HCT116 (cell line): ENCODE data around the gene OSTF1. TPM values are rescaled to one million over a fixed set of nuclear protein-coding genes. Genes with fewer than 3 reads are reported as not detected.

Source experiments
- ATAC-seq: fragments of 200-7000 bp; cut with Tn5 transposase; 2 replicates; pipeline ENCODE4 v1.9.1; 2020; ENCODE audit warnings: mild to moderate bottlenecking, moderate library complexity
- BruUV-seq: library from RNA; stranded (reverse); fragments of 400-500 nt; replicated peaks from 2 replicates; lab custom pipeline; 2021; lab: Mats Ljungman, UMichigan
- CTCF ChIA-PET: fragments of 300-600 bp; sonication (Branson Sonifier 250); formaldehyde crosslinking; loops from one replicate; lab custom pipeline; 2021; ENCODE audit warnings: antibody characterized with exemption; lab: Charles Lee
- POLR2A ChIA-PET: fragments of 300-600, 350-600 bp; sonication (Branson Sonifier 250); formaldehyde crosslinking; loops from one replicate; lab custom pipeline; 2021; ENCODE audit warnings: antibody characterized with exemption; lab: Charles Lee
- RAD21 ChIA-PET, 2 experiments: fragments of 300-600 bp; sonication (Branson Sonifier 250); formaldehyde crosslinking; loops; one replicate each; lab custom pipeline; 2023; ENCODE audit warnings: low total read pairs in 2 of 2; ENCODE audit not compliant: uncharacterized antibody in 2 of 2, unreplicated experiment in 2 of 2, low non-redundant PET in 1 of 2; lab: Charles Lee
- DNase-seq: peaks from one replicate; pipeline ENCODE4 v3.0.0-alpha.2; 2010; ENCODE audit warnings: low read depth, low spot score
- H2AFZ ChIP-seq: fragments of 200-600 bp; shearing (Covaris generic), sonication (generic); 2 replicates; pipeline ENCODE4 v1.6.1; 2017; ENCODE audit warnings: low read depth, mixed run types, mixed read lengths, antibody characterized with exemption, low read length; ENCODE audit not compliant: poor library complexity, severe bottlenecking
- H3K27ac ChIP-seq: 2 replicates; pipeline ENCODE4 v1.5.1; 2012; ENCODE audit warnings: low read depth, low read length
- H3K27me3 ChIP-seq: fragments of 200-600 bp; sonication (generic); 2 replicates; pipeline ENCODE4 v1.6.1; 2016; ENCODE audit warnings: mixed run types, low read length, mixed read lengths; ENCODE audit not compliant: insufficient read depth
- H3K36me3 ChIP-seq, 2 experiments: fragments of 200-500 bp in 1 of 2; fragments of 200-600 bp in 1 of 2; sonication (Bioruptor generic) in 1 of 2; sonication (generic) in 1 of 2; 2 replicates each; pipeline versions ENCODE4 v1.5.1 to v1.6.1; 2014 to 2016; ENCODE audit warnings: low read length in 2 of 2, inconsistent platforms in 1 of 2, mixed read lengths in 1 of 2, mixed run types in 1 of 2; ENCODE audit not compliant: insufficient read depth in 2 of 2, control insufficient read depth in 1 of 2
- H3K4me1 ChIP-seq, 2 experiments: fragments of 200-600 bp in 1 of 2; sonication (generic) in 1 of 2; 2 replicates each; pipeline versions ENCODE4 v1.5.1 to v1.6.1; 2012 to 2017; ENCODE audit warnings: low read length in 2 of 2, inconsistent platforms in 1 of 2, mild to moderate bottlenecking in 1 of 2, mixed read lengths in 1 of 2, mixed run types in 1 of 2, moderate library complexity in 1 of 2; ENCODE audit not compliant: insufficient read depth in 2 of 2, control insufficient read depth in 1 of 2
- H3K4me2 ChIP-seq: fragments of 200-600 bp; sonication (generic); 2 replicates; pipeline ENCODE4 v1.6.1; 2017; ENCODE audit warnings: mixed run types, low read length, mixed read lengths
- H3K4me3 ChIP-seq, 2 experiments: fragments of 200-600 bp in 1 of 2; sonication (generic) in 1 of 2; replicated peaks in 1 of 2; 2 replicates each; pipeline ENCODE4 v1.5.1; 2011 to 2016; ENCODE audit warnings: low read length in 2 of 2, control low read depth in 1 of 2, low read depth in 1 of 2, mild to moderate bottlenecking in 1 of 2, mixed read lengths in 1 of 2, mixed run types in 1 of 2
- H3K79me2 ChIP-seq: fragments of 200-600 bp; sonication (generic); 2 replicates; pipeline ENCODE4 v1.6.1; 2017; ENCODE audit warnings: mild to moderate bottlenecking, mixed run types, low read length, moderate library complexity, mixed read lengths; ENCODE audit not compliant: insufficient read depth
- H3K9ac ChIP-seq: fragments of 200-600 bp; sonication (generic); 2 replicates; pipeline ENCODE4 v1.6.1; 2016; ENCODE audit warnings: low read length, mixed read lengths
- H3K9me2 ChIP-seq: fragments of 200-600 bp; sonication (generic), shearing (Covaris generic); 2 replicates; pipeline ENCODE4 v1.6.1; 2017; ENCODE audit warnings: mixed run types, mild to moderate bottlenecking, moderate library complexity; ENCODE audit not compliant: insufficient read depth
- H3K9me3 ChIP-seq, 2 experiments: fragments of 200-500 bp in 1 of 2; fragments of 200-600 bp in 1 of 2; sonication (Bioruptor generic) in 1 of 2; sonication (generic) in 1 of 2; 2 replicates each; pipeline ENCODE4 v1.6.1; 2014 to 2017; ENCODE audit warnings: low read length in 2 of 2, mixed read lengths in 2 of 2, inconsistent platforms in 1 of 2, low read depth in 1 of 2, mild to moderate bottlenecking in 1 of 2, mixed run types in 1 of 2, moderate library complexity in 1 of 2; ENCODE audit not compliant: control insufficient read depth in 1 of 2, insufficient read depth in 1 of 2
- H4K20me1 ChIP-seq: fragments of 200-600 bp; sonication (generic), shearing (Covaris generic); 2 replicates; pipeline ENCODE4 v1.6.1; 2017; ENCODE audit warnings: mixed run types, mild to moderate bottlenecking, moderate library complexity; ENCODE audit not compliant: insufficient read depth
- ATF3 ChIP-seq: IDR thresholded peaks from 2 replicates; pipeline ENCODE4 v1.6.1; 2012
- CBX3 ChIP-seq: IDR thresholded peaks from 2 replicates; pipeline ENCODE4 v1.6.1; 2012; ENCODE audit warnings: low read depth
- CEBPB ChIP-seq: IDR thresholded peaks from 2 replicates; pipeline ENCODE4 v1.6.1; 2012; ENCODE audit warnings: low read depth
- EGR1 ChIP-seq: IDR thresholded peaks from 2 replicates; pipeline ENCODE4 v1.6.1; 2012; ENCODE audit warnings: low read depth
- EZH2phosphoT487 ChIP-seq: fragments of 200-600 bp; IDR thresholded peaks from 2 replicates; pipeline ENCODE4 v1.6.1; 2018; ENCODE audit warnings: antibody characterized with exemption, borderline replicate concordance
- JUND ChIP-seq: IDR thresholded peaks from 2 replicates; pipeline ENCODE4 v1.6.1; 2012
- MAX ChIP-seq: IDR thresholded peaks from 2 replicates; pipeline ENCODE4 v1.6.1; 2012
- POLR2A ChIP-seq: IDR thresholded peaks from 2 replicates; pipeline ENCODE4 v1.7.0; 2011; ENCODE audit warnings: borderline replicate concordance; ENCODE audit not compliant: insufficient read depth, insufficient read length; ENCODE audit errors: extremely low read depth
- POLR2AphosphoS5 ChIP-seq: IDR thresholded peaks from 2 replicates; pipeline ENCODE4 v1.6.1; 2011; ENCODE audit warnings: mild to moderate bottlenecking, low read depth, low read length, moderate library complexity
- RAD21 ChIP-seq: IDR thresholded peaks from 2 replicates; pipeline ENCODE4 v1.6.1; 2012; ENCODE audit warnings: low read depth, mild to moderate bottlenecking
- REST ChIP-seq: IDR thresholded peaks from 2 replicates; pipeline ENCODE4 v1.6.1; 2012; ENCODE audit warnings: low read depth
- SP1 ChIP-seq: IDR thresholded peaks from 2 replicates; pipeline ENCODE4 v1.6.1; 2012; ENCODE audit warnings: low read depth
- SRF ChIP-seq: IDR thresholded peaks from 2 replicates; pipeline ENCODE4 v1.6.1; 2012; ENCODE audit warnings: low read depth
- TCF7L2 ChIP-seq: IDR thresholded peaks from 2 replicates; pipeline ENCODE4 v1.7.0; 2011; ENCODE audit warnings: borderline replicate concordance, inconsistent platforms; ENCODE audit not compliant: insufficient read depth, insufficient read length; ENCODE audit errors: extremely low read depth
- YY1 ChIP-seq: IDR thresholded peaks from 2 replicates; pipeline ENCODE4 v1.6.1; 2011; ENCODE audit warnings: low read length, low read depth, moderate library complexity, mild to moderate bottlenecking; ENCODE audit not compliant: insufficient replicate concordance; ENCODE audit errors: extremely low read depth
- ZBTB33 ChIP-seq: IDR thresholded peaks from 2 replicates; pipeline ENCODE4 v1.6.1; 2011; ENCODE audit warnings: mild to moderate bottlenecking, low read length, moderate library complexity; ENCODE audit not compliant: insufficient replicate concordance; ENCODE audit errors: extremely low read depth
- ZFX ChIP-seq: fragments of 450-650 bp; IDR thresholded peaks from 2 replicates; pipeline ENCODE4 v1.6.1; 2017
- ZNF274 ChIP-seq: fragments of 200-500 bp; sonication (Bioruptor generic); IDR thresholded peaks from 2 replicates; pipeline ENCODE4 v1.6.1; 2014; ENCODE audit warnings: mild to moderate bottlenecking, low read depth, low read length, inconsistent platforms
- intact Hi-C: fragments of 100-400 bp; cut with micrococcal nuclease; formaldehyde crosslinking; loops from 2 replicates; pipeline ENCODE4 v1.10.0; 2022
- total RNA-seq: library from RNA; stranded (reverse); gene quantifications from one replicate; pipeline ENCODE4 v1.2.1, GENCODE V29; 2021; ENCODE audit not compliant: unreplicated experiment
- TF ChIP-seq, protein P1 (sequence below), 3 experiments: fragments of 200-600 bp in 1 of 3; sonication (generic) in 1 of 3; IDR thresholded peaks in 2 of 3; conservative IDR thresholded peaks in 1 of 3; 2 replicates each; pipeline ENCODE4 v1.5.1; 2012 to 2017; ENCODE audit warnings: low read depth in 2 of 3, low read length in 2 of 3, antibody characterized with exemption in 1 of 3, borderline replicate concordance in 1 of 3, control low read depth in 1 of 3, mild to moderate bottlenecking in 1 of 3, mixed read lengths in 1 of 3, mixed run types in 1 of 3, moderate library complexity in 1 of 3; ENCODE audit not compliant: insufficient read depth in 1 of 3

Gene OSTF1
- total RNA-seq, 1 experiment from 2014 or later, result 20.7 TPM

- no peak for ATAC-seq
- intact Hi-C loops, result no loop called here
Measured at GRCh38 chr9:75065510-75065909, 22.8 kb upstream of the OSTF1 start.

More at GRCh38 chr9:75065510-75065909, 22.8 kb upstream of the OSTF1 start:
- DNase-seq, result no peak
- no peaks in the 10 kb centered on the region for H3K9me3 ChIP-seq
- H3K4me2 ChIP-seq, result no peak overlapping the region
- no peaks in the 10 kb centered on the region for H3K4me1 ChIP-seq
- H3K27me3 ChIP-seq, result no peaks in the 10 kb centered on the region
- BruUV-seq, result no TSS peak
- no peak overlapping the region for H3K27ac ChIP-seq
- H3K4me3 ChIP-seq, result no peak overlapping the region
- H2AFZ ChIP-seq, result no peak overlapping the region
- no peak overlapping the region for H3K9ac ChIP-seq
- H3K9me2 ChIP-seq, result no peaks in the 10 kb centered on the region
- no peaks in the 10 kb centered on the region for H4K20me1 ChIP-seq
- RAD21 ChIA-PET, result no interaction called here
- TF ChIP-seq CEBPB (no peak), CBX3 (no peak), ZFX (no peak), SRF (no peak), JUND (no peak), EGR1 (no peak), SP1 (no peak), YY1 (no peak), ZNF274 (no peak), REST (no peak), ZBTB33 (no peak), RAD21 (no peak), EZH2phosphoT487 (no peak), POLR2A (no peak), POLR2AphosphoS5 (no peak), ATF3 (no peak), MAX (no peak), TCF7L2 (no peak)
- TF ChIP-seq, protein P1, sequence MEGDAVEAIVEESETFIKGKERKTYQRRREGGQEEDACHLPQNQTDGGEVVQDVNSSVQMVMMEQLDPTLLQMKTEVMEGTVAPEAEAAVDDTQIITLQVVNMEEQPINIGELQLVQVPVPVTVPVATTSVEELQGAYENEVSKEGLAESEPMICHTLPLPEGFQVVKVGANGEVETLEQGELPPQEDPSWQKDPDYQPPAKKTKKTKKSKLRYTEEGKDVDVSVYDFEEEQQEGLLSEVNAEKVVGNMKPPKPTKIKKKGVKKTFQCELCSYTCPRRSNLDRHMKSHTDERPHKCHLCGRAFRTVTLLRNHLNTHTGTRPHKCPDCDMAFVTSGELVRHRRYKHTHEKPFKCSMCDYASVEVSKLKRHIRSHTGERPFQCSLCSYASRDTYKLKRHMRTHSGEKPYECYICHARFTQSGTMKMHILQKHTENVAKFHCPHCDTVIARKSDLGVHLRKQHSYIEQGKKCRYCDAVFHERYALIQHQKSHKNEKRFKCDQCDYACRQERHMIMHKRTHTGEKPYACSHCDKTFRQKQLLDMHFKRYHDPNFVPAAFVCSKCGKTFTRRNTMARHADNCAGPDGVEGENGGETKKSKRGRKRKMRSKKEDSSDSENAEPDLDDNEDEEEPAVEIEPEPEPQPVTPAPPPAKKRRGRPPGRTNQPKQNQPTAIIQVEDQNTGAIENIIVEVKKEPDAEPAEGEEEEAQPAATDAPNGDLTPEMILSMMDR (IDR thresholded peaks at IDR 0.05 in 2 of 3, conservative IDR thresholded peaks at IDR 0.05 in 1 of 3; ENCODE audit: borderline replicate concordance in 1 of 3, insufficient read depth in 1 of 3, low read depth in 2 of 3, low read length in 2 of 3), result no peak
- H3K79me2 ChIP-seq, result no peaks in the 10 kb centered on the region
- CTCF ChIA-PET, result no interaction called here
- POLR2A ChIA-PET, result no interaction called here
- H3K36me3 ChIP-seq, result no peaks in the 10 kb centered on the region
